Breast epithelium (tissue), 3 donors: ENCODE data around the gene SKAP2.

Source experiments
- CTCF ChIP-seq, 3 donors: fragments of 450-650 bp; IDR thresholded peaks; one replicate each; pipeline ENCODE4 v1.5.1; 2016 to 2017; ENCODE audit warnings: antibody characterized with exemption in 3 of 3, mild to moderate bottlenecking in 3 of 3, moderate library complexity in 3 of 3
- POLR2A ChIP-seq: fragments of 450-650 bp; IDR thresholded peaks from one replicate; pipeline ENCODE4 v1.6.1; 2016; ENCODE audit warnings: antibody characterized with exemption, mild to moderate bottlenecking, moderate library complexity

GRCh38 chr7:26868841-26869495 is 4.6 kb upstream of the SKAP2 start:
- no peak for TF ChIP-seq CTCF (IDR thresholded peaks at IDR 0.05)
- TF ChIP-seq POLR2A = no peak
